GM12878 (cell line): ENCODE results near the gene MAGEA11. TPM values are rescaled to one million over a fixed set of nuclear protein-coding genes. Genes with fewer than 3 reads are reported as not detected.

Experiments
- ATAC-seq: fragments of 200-7000 bp; cut with Tn5 transposase; 3 replicates; pipeline ENCODE4 v1.9.1; 2020; ENCODE audit warnings: mild to moderate bottlenecking, moderate library complexity
- BruUV-seq: library from RNA; stranded (reverse); fragments of 400-500 nt; replicated peaks from 2 replicates; lab custom pipeline; 2021; lab: Mats Ljungman, UMichigan
- CTCF ChIA-PET: fragments of 300-600 bp; sonication (Branson Sonifier 250); formaldehyde crosslinking; extraction: SDS; loops from one replicate; lab custom pipeline; 2021; ENCODE audit warnings: inconsistent platforms; lab: Yijun Ruan, JAX
- POLR2A ChIA-PET: fragments of 350-600 bp; formaldehyde crosslinking; extraction: SDS; loops from one replicate; lab custom pipeline; 2021; ENCODE audit warnings: inconsistent platforms; lab: Charles Lee
- RAD21 ChIA-PET: fragments of 300-600 bp; sonication (Branson Sonifier 250); formaldehyde crosslinking; loops from one replicate; lab custom pipeline; 2023; ENCODE audit warnings: antibody characterized with exemption; ENCODE audit not compliant: unreplicated experiment; lab: Charles Lee
- SMC1A ChIA-PET: fragments of 300-600 bp; sonication (Branson Sonifier 250); formaldehyde crosslinking; loops from one replicate; lab custom pipeline; 2023; ENCODE audit not compliant: unreplicated experiment, uncharacterized antibody; lab: Charles Lee
- DNase-seq: peaks from one replicate; pipeline ENCODE4 v3.0.0-alpha.2; 2011; ENCODE audit warnings: low read depth, low spot score
- FAIRE-seq: peaks from 3 replicates; lab custom pipeline; 2011; peaks lifted over from hg19 to GRCh38; lab: Jason Lieb, UNC
- H2AFZ ChIP-seq: 2 replicates; pipeline ENCODE4 v1.6.0; 2011; ENCODE audit warnings: low read depth, low read length, control low read depth; ENCODE audit not compliant: control insufficient read depth
- H3K27ac ChIP-seq: 2 replicates; pipeline ENCODE4 v1.5.1; 2011; ENCODE audit warnings: control low read depth; ENCODE audit not compliant: control insufficient read depth, insufficient read depth
- H3K27me3 ChIP-seq, 2 experiments: replicated peaks in 1 of 2; 2 replicates each; pipeline versions ENCODE4 v1.6.0 to v1.6.1; 2011; ENCODE audit warnings: low read length in 1 of 2; ENCODE audit not compliant: control insufficient read depth in 2 of 2, insufficient read depth in 2 of 2
- H3K36me3 ChIP-seq, 2 experiments: 2 replicates each; pipeline ENCODE4 v1.5.1; 2011; ENCODE audit warnings: low read length in 1 of 2; ENCODE audit not compliant: control insufficient read depth in 2 of 2, insufficient read depth in 2 of 2
- H3K4me1 ChIP-seq: 2 replicates; pipeline ENCODE4 v1.6.1; 2011; ENCODE audit warnings: mild to moderate bottlenecking, low read length, moderate library complexity, mixed read lengths; ENCODE audit not compliant: control insufficient read depth, insufficient read depth
- H3K4me2 ChIP-seq: 2 replicates; pipeline ENCODE4 v1.6.0; 2011; ENCODE audit warnings: control low read depth; ENCODE audit not compliant: control insufficient read depth, insufficient read depth
- H3K4me3 ChIP-seq: fragments of 200-600 bp; sonication (generic); 2 replicates; pipeline ENCODE4 v1.5.1; 2016
- H3K79me2 ChIP-seq: 2 replicates; pipeline ENCODE4 v1.6.0; 2011; ENCODE audit warnings: low read length; ENCODE audit not compliant: control insufficient read depth, insufficient read depth
- H3K9ac ChIP-seq: 2 replicates; pipeline ENCODE4 v1.8.0; 2011; ENCODE audit warnings: low read length, control low read depth, mixed read lengths; ENCODE audit not compliant: control insufficient read depth, insufficient read depth
- H3K9me3 ChIP-seq: replicated peaks from 3 replicates; pipeline ENCODE4 v1.5.1; 2011; ENCODE audit warnings: mild to moderate bottlenecking, low read length; ENCODE audit not compliant: control insufficient read depth, insufficient read depth
- H4K20me1 ChIP-seq: 2 replicates; pipeline ENCODE4 v1.6.0; 2011; ENCODE audit not compliant: control insufficient read depth, insufficient read depth
- CEBPB ChIP-seq, 2 experiments: fragments of 150-350 bp in 1 of 2; IDR thresholded peaks; 2 replicates each; pipeline ENCODE4 v1.6.1; 2012 to 2014; ENCODE audit warnings: low read depth in 2 of 2, low read length in 2 of 2, borderline replicate concordance in 1 of 2, inconsistent platforms in 1 of 2
- CHD1 ChIP-seq: IDR thresholded peaks from 2 replicates; pipeline ENCODE4 v1.6.1; 2012; ENCODE audit warnings: low read depth, low read length, improper control_type of control experiment
- E2F8 ChIP-seq: fragments of 450-650 bp; IDR thresholded peaks from 2 replicates; pipeline ENCODE4 v1.6.1; 2018; ENCODE audit warnings: mild to moderate bottlenecking, low read depth, moderate library complexity; ENCODE audit not compliant: partially characterized antibody
- EED ChIP-seq: sonication (generic); IDR thresholded peaks from 2 replicates; pipeline ENCODE4 v1.6.1; 2016; ENCODE audit warnings: antibody characterized with exemption, low read depth
- FOS ChIP-seq: IDR thresholded peaks from 3 replicates; pipeline ENCODE4 v1.6.1; 2011; ENCODE audit warnings: borderline replicate concordance; ENCODE audit not compliant: insufficient read length; ENCODE audit errors: extremely low read depth
- RFX5 ChIP-seq: IDR thresholded peaks from 2 replicates; pipeline ENCODE4 v1.6.1; 2011; ENCODE audit warnings: low read depth, low read length, improper control_type of control experiment
- SMARCA5 ChIP-seq: fragments of 450-650 bp; IDR thresholded peaks from 2 replicates; pipeline ENCODE4 v1.6.1; 2017; ENCODE audit warnings: mild to moderate bottlenecking
- TAF1 ChIP-seq: IDR thresholded peaks from 2 replicates; pipeline ENCODE4 v1.6.1; 2011; ENCODE audit warnings: mild to moderate bottlenecking, low read depth, low read length, borderline replicate concordance
- TARDBP ChIP-seq: IDR thresholded peaks from 2 replicates; pipeline ENCODE4 v1.6.1; 2016; ENCODE audit warnings: borderline replicate concordance
- ZNF217 ChIP-seq: fragments of 450-650 bp; IDR thresholded peaks from 2 replicates; pipeline ENCODE4 v1.6.1; 2017; ENCODE audit warnings: antibody characterized with exemption, mild to moderate bottlenecking
- WGBS: methylation state at CpG from one replicate; pipeline ENCODE4 v1.1.6; 2016; ENCODE audit warnings: low lambda C conversion rate; ENCODE audit not compliant: insufficient replicate concordance, insufficient coverage; ENCODE audit errors: missing lambda C conversion rate; 5-methylcytosine and 5-hydroxymethylcytosine counted together
- in situ Hi-C: fragments of 300-500 bp; cut with MboI; formaldehyde crosslinking; loops from 9 replicates; pipeline ENCODE4 v1.14.3; 2018; ENCODE audit warnings: mixed read lengths
- intact Hi-C: fragments of 100-400 bp; cut with micrococcal nuclease; formaldehyde crosslinking; loops from one replicate; pipeline ENCODE4 v1.14.2; 2022; ENCODE audit not compliant: unreplicated experiment
- polyA plus RNA-seq, 11 experiments: library from polyadenylated mRNA; depleted of rRNA in 4 of 11; unstranded in 6 of 11; stranded (reverse) in 5 of 11; fragments of >200 nt; fragmentation: Nextera tagmentation in 4 of 11; fragmentation: Illumina TruSeq in 1 of 11; extraction: Ambion mirVana in 4 of 11; extraction: Trizol in 1 of 11; gene quantifications; 1 replicate in 1 of 11; 2 replicates in 10 of 11; pipeline versions ENCODE4 v1.2.1 to v1.2.3, GENCODE V29; 2011 to 2016; ENCODE audit warnings: inconsistent platforms in 2 of 11, missing spikeins in 2 of 11, low read depth in 1 of 11
- total RNA-seq, 4 experiments: library from RNA; depleted of rRNA in 3 of 4; stranded (reverse); fragments of >200 nt in 3 of 4; fragmentation: Illumina TruSeq in 1 of 4; extraction: Trizol in 1 of 4; gene quantifications; 2 replicates each; pipeline versions ENCODE4 v1.2.1 to v1.2.3, GENCODE V29; 2013 to 2021
- TF ChIP-seq, protein P1 (sequence below), 3 experiments: IDR thresholded peaks in 2 of 3; conservative IDR thresholded peaks in 1 of 3; 2 replicates each; pipeline ENCODE4 v1.5.1; 2011; ENCODE audit warnings: low read depth in 3 of 3, low read length in 3 of 3, mild to moderate bottlenecking in 3 of 3, control low read depth in 2 of 3, moderate library complexity in 2 of 3, inconsistent platforms in 1 of 3, mixed read lengths in 1 of 3; ENCODE audit not compliant: control insufficient read depth in 2 of 3, insufficient read depth in 1 of 3; ENCODE audit errors: extremely low read depth in 1 of 3
- TF ChIP-seq, protein P2 (sequence below): fragments of 150-350 bp; IDR thresholded peaks from 2 replicates; pipeline ENCODE4 v1.6.1; 2016; ENCODE audit warnings: low read depth, low read length

Gene MAGEA11
- total and polyA plus RNA-seq, 10 of the 15 experiments (the other 5 are each of a cell fraction or from before 2014, with no cell fraction given): 0.07 TPM; not detected in 9

DNA sequence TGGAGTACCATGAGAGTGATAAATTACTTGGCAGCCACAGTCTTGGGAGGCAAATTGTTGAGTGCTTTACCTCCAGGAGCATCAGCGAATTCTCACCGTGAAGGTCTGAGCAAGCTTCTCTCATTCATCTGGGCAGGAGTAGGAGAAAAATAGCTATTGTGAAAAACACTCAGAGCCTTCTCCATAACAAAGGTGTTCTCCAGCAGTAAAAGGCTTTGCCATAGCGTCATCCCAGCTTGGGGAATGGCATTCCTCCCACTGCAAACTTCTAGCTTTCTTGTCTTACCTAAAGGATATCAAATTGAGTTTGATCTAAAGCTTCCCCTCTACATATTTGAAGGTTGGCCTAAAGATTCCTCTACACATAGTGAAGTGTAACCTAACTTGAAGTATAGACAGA, 29.8 kb upstream of the MAGEA11 start:
- H3K9me3 ChIP-seq: no peaks in the 10 kb centered on the region
- no TSS peak for BruUV-seq
- no peaks in the 10 kb centered on the region for H3K36me3 ChIP-seq
- no peaks in the 10 kb centered on the region for H3K27me3 ChIP-seq
- no peak overlapping the region for H3K9ac ChIP-seq
- H4K20me1 ChIP-seq: no peaks in the 10 kb centered on the region
- in situ Hi-C loops (no loop called here), intact Hi-C loops (no loop called here)
- no peak for DNase-seq
- TF ChIP-seq CHD1 (no peak), ZNF217 (no peak), EED (no peak), RFX5 (no peak), FOS (no peak), TAF1 (no peak), TARDBP (no peak), SMARCA5 (no peak), CEBPB (IDR thresholded peaks at IDR 0.05; ENCODE audit: borderline replicate concordance in 1 of 2, low read depth in 2 of 2, low read length in 2 of 2) (no peak), E2F8 (no peak)
- TF ChIP-seq, protein P1, sequence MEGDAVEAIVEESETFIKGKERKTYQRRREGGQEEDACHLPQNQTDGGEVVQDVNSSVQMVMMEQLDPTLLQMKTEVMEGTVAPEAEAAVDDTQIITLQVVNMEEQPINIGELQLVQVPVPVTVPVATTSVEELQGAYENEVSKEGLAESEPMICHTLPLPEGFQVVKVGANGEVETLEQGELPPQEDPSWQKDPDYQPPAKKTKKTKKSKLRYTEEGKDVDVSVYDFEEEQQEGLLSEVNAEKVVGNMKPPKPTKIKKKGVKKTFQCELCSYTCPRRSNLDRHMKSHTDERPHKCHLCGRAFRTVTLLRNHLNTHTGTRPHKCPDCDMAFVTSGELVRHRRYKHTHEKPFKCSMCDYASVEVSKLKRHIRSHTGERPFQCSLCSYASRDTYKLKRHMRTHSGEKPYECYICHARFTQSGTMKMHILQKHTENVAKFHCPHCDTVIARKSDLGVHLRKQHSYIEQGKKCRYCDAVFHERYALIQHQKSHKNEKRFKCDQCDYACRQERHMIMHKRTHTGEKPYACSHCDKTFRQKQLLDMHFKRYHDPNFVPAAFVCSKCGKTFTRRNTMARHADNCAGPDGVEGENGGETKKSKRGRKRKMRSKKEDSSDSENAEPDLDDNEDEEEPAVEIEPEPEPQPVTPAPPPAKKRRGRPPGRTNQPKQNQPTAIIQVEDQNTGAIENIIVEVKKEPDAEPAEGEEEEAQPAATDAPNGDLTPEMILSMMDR (IDR thresholded peaks at IDR 0.05 in 2 of 3, conservative IDR thresholded peaks at IDR 0.05 in 1 of 3; ENCODE audit: control insufficient read depth in 2 of 3, extremely low read depth in 1 of 3, insufficient read depth in 1 of 3, low read depth in 3 of 3, low read length in 3 of 3): no peak
- TF ChIP-seq, protein P2, sequence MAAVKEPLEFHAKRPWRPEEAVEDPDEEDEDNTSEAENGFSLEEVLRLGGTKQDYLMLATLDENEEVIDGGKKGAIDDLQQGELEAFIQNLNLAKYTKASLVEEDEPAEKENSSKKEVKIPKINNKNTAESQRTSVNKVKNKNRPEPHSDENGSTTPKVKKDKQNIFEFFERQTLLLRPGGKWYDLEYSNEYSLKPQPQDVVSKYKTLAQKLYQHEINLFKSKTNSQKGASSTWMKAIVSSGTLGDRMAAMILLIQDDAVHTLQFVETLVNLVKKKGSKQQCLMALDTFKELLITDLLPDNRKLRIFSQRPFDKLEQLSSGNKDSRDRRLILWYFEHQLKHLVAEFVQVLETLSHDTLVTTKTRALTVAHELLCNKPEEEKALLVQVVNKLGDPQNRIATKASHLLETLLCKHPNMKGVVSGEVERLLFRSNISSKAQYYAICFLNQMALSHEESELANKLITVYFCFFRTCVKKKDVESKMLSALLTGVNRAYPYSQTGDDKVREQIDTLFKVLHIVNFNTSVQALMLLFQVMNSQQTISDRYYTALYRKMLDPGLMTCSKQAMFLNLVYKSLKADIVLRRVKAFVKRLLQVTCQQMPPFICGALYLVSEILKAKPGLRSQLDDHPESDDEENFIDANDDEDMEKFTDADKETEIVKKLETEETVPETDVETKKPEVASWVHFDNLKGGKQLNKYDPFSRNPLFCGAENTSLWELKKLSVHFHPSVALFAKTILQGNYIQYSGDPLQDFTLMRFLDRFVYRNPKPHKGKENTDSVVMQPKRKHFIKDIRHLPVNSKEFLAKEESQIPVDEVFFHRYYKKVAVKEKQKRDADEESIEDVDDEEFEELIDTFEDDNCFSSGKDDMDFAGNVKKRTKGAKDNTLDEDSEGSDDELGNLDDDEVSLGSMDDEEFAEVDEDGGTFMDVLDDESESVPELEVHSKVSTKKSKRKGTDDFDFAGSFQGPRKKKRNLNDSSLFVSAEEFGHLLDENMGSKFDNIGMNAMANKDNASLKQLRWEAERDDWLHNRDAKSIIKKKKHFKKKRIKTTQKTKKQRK: no peak
- no peak overlapping the region for H3K27ac ChIP-seq
- ChIA-PET POLR2A (no interaction called here), CTCF (no interaction called here), RAD21 (no interaction called here), SMC1A (no interaction called here)
- H2AFZ ChIP-seq: no peak overlapping the region
- H3K4me1 ChIP-seq: no peaks in the 10 kb centered on the region
- no peak overlapping the region for H3K4me3 ChIP-seq
- ATAC-seq: no peak
- no peaks in the 10 kb centered on the region for H3K79me2 ChIP-seq
- H3K4me2 ChIP-seq: no peak overlapping the region
- FAIRE-seq: no peak
- 53% methylated on average over 3 of the region's 3 CpGs for WGBS
